HG02678 (cell line): ENCODE measurements around the gene EHBP1L1.

Source experiments
- ATAC-seq: cut with Tn5 transposase; IDR thresholded peaks from one replicate; pipeline ENCODE4 v1.9.1; 2021; ENCODE audit warnings: mild to moderate bottlenecking, moderate library complexity; ENCODE audit not compliant: unreplicated experiment

EHBP1L1 gene

DNA sequence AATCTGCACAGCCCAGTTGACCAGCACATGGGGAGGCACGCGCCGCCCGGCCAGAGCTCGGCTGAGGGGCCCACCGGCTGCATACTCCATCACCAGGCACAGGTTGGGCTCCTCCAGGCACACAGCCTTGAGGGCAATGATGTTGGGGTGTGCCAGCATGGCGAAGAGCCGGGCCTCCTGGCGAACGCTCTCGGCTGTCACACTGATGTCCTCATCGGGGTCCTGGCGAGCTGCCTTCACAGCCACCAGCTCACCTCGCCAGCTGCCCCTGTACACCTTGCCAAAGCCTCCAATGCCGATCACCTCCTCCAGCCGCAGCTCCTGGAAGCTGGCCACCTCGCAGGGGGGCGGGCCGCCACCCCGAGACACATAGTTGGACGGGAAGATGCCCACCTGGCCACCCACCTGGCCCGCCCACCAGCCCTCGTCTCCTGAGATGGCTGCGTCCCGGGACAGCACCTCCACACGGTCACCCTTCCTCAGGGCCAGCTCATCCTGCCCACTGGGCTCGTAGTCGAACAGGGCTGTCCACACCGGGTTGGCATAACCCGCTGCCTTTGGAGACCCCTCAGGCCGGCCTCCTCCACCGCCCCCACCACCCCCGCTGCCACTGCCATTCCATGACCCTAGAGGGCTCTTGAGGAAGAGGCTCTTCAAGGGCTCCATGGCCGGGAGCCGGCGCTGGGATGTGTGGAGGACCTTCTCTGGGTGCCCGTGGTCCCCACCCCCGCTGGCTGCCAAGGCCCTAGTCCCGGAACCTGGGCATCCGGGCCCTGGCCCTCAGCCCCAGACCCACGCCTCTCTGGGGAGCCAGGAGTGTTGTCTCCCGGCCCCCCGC, 37.5 kb downstream of the EHBP1L1 start:
- ATAC-seq, result no peak

DNA sequence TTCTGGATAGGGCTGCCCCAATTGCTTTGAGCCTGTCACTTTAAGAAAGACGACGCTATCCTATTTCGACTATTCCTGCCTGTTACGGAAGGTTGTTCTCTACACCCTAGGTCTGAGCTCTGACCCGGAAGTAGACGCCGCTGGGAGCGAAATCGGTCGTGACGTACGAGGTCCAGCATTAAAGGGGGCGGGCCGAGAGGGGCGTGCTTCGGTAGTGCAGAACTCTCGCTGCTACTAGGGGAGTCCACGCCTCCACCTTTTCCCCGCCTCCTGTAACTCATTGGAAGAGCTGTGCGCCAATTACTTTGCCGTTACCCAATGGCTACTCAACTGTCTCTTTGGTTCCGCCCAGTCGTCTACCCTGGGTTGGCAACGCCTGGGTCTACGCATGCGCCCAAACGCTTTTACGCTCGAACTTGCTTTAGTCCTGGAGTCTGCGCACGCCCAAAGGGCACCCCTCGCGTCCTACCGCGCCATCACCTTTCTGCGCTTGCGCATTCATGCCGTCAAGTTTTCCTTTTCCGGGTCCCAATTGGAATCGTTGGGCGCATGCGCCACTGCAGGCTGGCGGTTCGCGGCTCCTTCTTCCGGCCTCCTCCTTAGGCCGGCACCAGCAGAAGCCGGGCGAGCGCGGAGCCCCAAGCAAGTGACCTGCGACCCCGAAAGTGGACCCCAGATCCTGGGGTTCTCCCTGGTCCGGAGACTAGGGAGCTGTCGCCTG, 39.5 kb downstream of the EHBP1L1 start, which contains the start of gene PCNX3:
Gene PCNX3 (plus strand): TSS at position 548 of the 721 bp plus-strand sequence. CDS start 536 bp downstream, outside the sequence.
- peak; percentile 81 for ATAC-seq

DNA sequence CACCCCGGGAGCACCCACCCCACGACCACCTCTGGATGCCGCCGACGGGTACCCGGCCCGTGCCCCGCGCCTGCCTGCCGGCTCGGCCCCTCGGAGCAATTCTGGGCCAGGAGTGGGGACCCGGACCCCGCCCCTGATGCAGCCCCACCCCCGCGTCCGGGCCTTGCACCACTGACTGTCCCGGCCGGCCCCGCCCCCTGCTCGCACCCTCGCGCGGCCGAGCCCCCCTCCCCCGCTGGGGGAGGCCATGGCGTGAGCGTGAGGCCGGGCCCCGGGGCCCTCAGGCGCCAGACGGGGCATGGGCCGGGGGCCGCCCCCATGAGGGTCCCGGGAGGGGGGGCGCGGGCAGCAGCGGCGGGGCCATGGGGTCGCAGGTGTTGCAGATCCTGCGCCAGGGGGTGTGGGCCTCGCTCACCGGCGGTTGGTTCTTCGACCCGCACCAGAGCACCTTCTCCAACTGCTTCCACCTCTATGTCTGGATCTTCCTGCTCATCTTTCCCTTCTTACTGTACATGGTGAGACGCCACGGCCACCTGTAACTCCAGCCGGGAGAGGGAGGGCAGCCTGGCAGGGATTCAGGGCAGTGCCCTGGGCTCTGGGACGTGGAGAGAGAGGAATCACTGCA, 40.2 kb downstream of the EHBP1L1 start:
- no peak for ATAC-seq

DNA sequence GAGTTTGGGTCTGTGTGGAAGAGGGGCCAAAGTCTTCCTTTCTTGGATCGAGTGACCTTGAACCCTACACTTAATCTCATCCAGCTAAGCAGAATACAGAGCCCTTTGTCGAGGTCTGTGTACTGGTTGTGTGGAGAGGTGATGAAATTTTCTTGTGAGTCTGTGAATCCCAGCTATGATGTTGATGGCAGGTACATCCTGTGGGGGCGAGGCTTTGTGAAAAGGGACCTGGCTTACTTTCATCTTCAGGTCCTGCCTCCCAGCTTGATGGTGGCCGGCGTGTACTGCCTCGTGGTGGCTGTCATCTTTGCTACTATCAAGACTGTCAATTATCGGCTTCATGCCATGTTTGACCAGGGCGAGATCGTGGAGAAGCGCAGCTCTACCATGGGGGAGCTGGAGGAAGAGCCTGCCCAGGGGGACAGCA, 40.7 kb downstream of the EHBP1L1 start:
- ATAC-seq, result no peak

- no peak for ATAC-seq
These were observed 41.4 kb downstream of the EHBP1L1 start for GRCh38 chr11:65617136-65617850.

DNA sequence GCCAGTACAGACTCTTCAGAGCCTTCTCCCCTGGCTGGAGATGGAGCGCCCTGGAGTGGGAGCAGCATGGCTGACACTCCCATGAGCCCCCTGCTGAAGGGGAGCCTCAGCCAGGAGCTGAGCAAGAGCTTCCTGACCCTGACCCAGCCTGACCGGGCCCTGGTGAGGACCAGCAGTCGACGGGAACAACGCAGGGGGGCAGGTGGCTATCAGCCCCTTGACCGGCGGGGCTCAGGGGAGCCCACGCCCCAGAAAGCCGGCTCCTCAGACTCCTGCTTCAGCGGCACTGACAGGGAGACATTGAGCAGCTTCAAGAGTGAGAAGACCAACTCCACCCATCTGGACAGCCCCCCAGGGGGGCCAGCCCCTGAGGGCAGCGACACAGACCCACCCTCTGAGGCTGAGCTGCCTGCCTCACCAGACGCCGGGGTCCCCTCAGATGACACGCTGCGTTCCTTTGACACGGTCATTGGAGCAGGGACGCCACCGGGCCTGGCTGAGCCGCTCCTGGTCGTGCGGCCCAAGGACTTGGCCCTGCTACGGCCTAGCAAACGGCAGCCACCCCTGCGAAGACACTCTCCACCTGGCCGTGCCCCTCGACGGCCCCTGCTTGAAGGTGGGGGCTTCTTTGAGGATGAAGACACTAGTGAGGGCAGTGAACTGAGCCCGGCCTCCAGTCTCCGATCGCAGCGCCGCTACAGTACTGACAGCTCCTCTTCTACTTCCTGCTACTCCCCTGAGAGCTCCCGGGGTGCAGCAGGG, 42.3 kb downstream of the EHBP1L1 start:
- no peak for ATAC-seq

DNA sequence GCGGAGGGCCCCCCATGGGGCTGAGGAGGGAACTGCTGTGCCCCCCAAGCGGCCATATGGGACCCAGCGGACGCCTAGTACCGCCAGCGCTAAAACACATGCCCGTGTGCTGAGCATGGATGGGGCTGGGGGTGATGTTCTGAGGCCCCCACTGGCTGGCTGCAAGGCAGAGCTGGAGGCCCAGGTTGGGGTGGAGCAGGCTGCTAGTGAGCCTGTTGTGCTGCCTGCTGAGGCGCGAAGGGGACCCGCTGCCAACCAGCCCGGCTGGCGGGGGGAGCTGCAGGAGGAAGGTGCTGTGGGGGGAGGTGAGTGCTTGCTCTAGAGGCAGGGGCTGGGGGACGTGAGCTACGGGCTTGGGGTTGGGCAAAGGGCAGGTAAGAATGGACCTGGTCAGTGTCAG, 42.9 kb downstream of the EHBP1L1 start:
- no peak for ATAC-seq

DNA sequence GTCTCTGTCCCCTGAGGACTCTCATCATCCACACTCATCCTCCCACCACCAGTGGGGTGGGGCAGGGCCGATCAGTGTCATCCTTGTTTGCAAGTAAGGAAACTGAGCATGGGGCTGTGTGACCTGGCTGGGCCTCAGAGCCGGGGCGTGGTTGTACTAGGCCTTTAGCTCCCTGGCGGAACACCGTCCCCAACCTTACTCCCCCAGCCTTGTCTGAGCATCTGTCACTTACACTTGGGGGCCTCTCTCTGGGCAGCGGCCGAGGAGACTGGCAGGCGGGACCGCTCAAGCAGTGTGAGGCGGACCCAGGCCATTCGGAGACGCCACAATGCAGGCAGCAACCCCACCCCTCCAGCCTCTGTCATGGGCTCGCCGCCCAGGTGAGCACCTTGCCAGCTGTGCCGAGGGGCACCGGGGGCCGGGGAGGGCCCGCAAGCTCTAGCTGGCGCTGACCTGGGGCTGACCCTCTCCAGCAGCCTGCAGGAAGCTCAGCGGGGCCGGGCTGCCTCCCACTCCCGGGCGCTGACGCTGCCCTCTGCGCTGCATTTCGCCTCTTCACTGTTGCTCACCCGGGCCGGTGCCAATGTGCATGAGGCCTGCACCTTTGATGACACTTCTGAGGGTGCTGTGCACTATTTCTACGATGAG, 43.6 kb downstream of the EHBP1L1 start:
- no peak for ATAC-seq

- no peak for ATAC-seq
These were observed 44.8 kb downstream of the EHBP1L1 start for GRCh38 chr11:65620666-65621065.

- no peak for ATAC-seq
These were observed 45.6 kb downstream of the EHBP1L1 start for GRCh38 chr11:65621460-65621859.

DNA sequence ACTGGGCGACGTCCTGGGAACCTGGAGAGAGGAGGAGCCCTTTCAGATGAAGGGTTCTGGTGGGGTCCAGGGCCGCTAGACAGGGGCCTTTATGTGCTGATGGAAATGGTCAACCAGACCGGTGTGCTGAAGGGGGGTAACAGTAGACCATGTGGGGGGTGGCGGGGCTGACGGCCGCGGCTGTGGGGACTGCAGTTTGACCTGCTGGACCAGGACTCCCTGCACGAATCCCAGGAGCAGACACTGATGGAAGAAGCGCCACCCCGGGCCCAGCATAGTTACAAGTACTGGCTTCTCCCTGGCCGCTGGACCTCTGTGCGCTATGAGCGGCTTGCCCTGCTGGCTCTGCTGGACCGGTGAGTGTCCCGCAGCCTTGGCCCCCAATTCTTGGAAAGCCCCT, 46.2 kb downstream of the EHBP1L1 start:
- no peak for ATAC-seq

- ATAC-seq, result no peak
These were observed 47.3 kb downstream of the EHBP1L1 start for GRCh38 chr11:65623177-65623576.

GRCh38 chr11:65623852-65624616, 48.2 kb downstream of the EHBP1L1 start:
- no peak for ATAC-seq

GRCh38 chr11:65624931-65625627, 49.2 kb downstream of the EHBP1L1 start:
- ATAC-seq, result no peak

- no peak for ATAC-seq
These were observed 49.9 kb downstream of the EHBP1L1 start for GRCh38 chr11:65625628-65626342.

- ATAC-seq, result no peak
These were observed 51.3 kb downstream of the EHBP1L1 start for GRCh38 chr11:65627202-65627601.

- no peak for ATAC-seq
These were observed 53.7 kb downstream of the EHBP1L1 start for GRCh38 chr11:65629579-65629978.

DNA sequence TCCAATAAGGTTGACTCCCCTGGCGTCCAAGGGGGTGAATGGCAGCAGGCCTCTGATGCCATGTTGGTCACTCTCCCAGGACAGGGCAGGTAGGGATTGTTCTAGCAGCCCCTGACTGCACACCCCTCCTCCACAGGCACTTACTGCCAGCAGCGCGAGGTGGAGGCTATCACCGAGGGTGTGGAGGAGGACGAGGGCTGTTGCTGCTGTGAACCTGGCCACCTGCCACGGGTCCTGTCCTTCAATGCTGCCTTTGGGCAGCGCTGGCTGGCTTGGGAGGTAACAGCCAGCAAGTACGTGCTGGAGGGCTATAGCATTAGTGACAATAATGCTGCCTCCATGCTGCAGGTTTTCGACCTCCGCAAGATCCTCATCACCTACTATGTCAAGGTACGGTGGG, 54.4 kb downstream of the EHBP1L1 start:
- ATAC-seq, result no peak
